Measurements from ENCODE around the gene CNNM2. TPM values are rescaled to one million over a fixed set of nuclear protein-coding genes. Genes with fewer than 3 reads are reported as not detected.
A peak's percentile ranks its signal among the peaks of the same experiment; 100 is the strongest.
"Not testable (repeated sequence)": the region's sequence is repeated elsewhere in the genome, so short reads cannot be mapped to it uniquely, and the experiment has no call there.

The CNNM2 gene
- total RNA-seq, 1 donor from 2014 or later = 1.6 TPM

- no peak for DNase-seq (ENCODE audit: low read depth in 2 of 2)
Observed at GRCh38 chr10:103105462-103105861, 187.4 kb downstream of the CNNM2 start.

GRCh38 chr10:103106539-103106938, 188.4 kb downstream of the CNNM2 start:
- DNase-seq (ENCODE audit: low read depth in 2 of 2) = no peak

- no peak for DNase-seq (ENCODE audit: low read depth in 2 of 2)
Observed at GRCh38 chr10:103109821-103110220, 191.7 kb downstream of the CNNM2 start.

GRCh38 chr10:103110407-103110806, 192.3 kb downstream of the CNNM2 start:
- no peak for DNase-seq (ENCODE audit: low read depth in 2 of 2)

GRCh38 chr10:103111031-103111917, 193.2 kb downstream of the CNNM2 start:
- DNase-seq (ENCODE audit: low read depth in 2 of 2) = no peak

- DNase-seq (ENCODE audit: low read depth in 2 of 2) = no peak
Observed at GRCh38 chr10:103111918-103112877, 194.1 kb downstream of the CNNM2 start.

GRCh38 chr10:103114876-103115275, 196.8 kb downstream of the CNNM2 start:
- no peak for DNase-seq (ENCODE audit: low read depth in 2 of 2)

- DNase-seq (ENCODE audit: low read depth in 2 of 2) = no peak
Observed at GRCh38 chr10:103117247-103117646, 199.2 kb downstream of the CNNM2 start.

GRCh38 chr10:103120546-103120945, 202.5 kb downstream of the CNNM2 start:
- peak in 1 of 2 donors; percentile 27 for DNase-seq (ENCODE audit: low read depth in 2 of 2)

GRCh38 chr10:103120977-103121735, 203.1 kb downstream of the CNNM2 start:
- peak in 1 of 2 donors; percentile 11 for DNase-seq (ENCODE audit: low read depth in 2 of 2)

- no peak for DNase-seq (ENCODE audit: low read depth in 2 of 2)
Observed at GRCh38 chr10:103123282-103124024, 205.4 kb downstream of the CNNM2 start.

- no peak for DNase-seq (ENCODE audit: low read depth in 2 of 2)
Observed at GRCh38 chr10:103124420-103125096, 206.5 kb downstream of the CNNM2 start.

GRCh38 chr10:103125323-103126267, 207.5 kb downstream of the CNNM2 start:
- no peak for DNase-seq (ENCODE audit: low read depth in 2 of 2)

- no peak for DNase-seq (ENCODE audit: low read depth in 2 of 2)
Observed at GRCh38 chr10:103127241-103127640, 209.1 kb downstream of the CNNM2 start.

GRCh38 chr10:103130180-103130579, 212.1 kb downstream of the CNNM2 start:
- not testable (repeated sequence) for DNase-seq (ENCODE audit: low read depth in 2 of 2)

- DNase-seq (ENCODE audit: low read depth in 2 of 2) = no peak
Observed at GRCh38 chr10:103130910-103131309, 212.8 kb downstream of the CNNM2 start.

GRCh38 chr10:103135168-103135567, 217.1 kb downstream of the CNNM2 start:
- DNase-seq (ENCODE audit: low read depth in 2 of 2) = not testable (repeated sequence)

- DNase-seq (ENCODE audit: low read depth in 2 of 2) = no peak
Observed at GRCh38 chr10:103139803-103140202, 221.7 kb downstream of the CNNM2 start.

All from lung microvascular endothelial cell (primary cell).